HG03039 (cell line): ENCODE data around the gene EPB41L4A.
"Not testable (repeated sequence)": the region's sequence is repeated elsewhere in the genome, so short reads cannot be mapped to it uniquely, and the experiment has no call there.

ENCODE experiments used
- ATAC-seq: cut with Tn5 transposase; IDR thresholded peaks from one replicate; pipeline ENCODE4 v1.9.1; 2021; ENCODE audit warnings: mild to moderate bottlenecking, moderate library complexity; ENCODE audit not compliant: unreplicated experiment

EPB41L4A gene

GRCh38 chr5:112419164-112419985, at the start of gene EPB41L4A:
TSS of gene EPB41L4A (minus strand) at chr5:112419277. CDS start at chr5:112419039, 238 bp downstream.
- peak; percentile 12 for ATAC-seq

GRCh38 chr5:112467485-112467884, 48.4 kb upstream of the EPB41L4A start:
- no peak for ATAC-seq

- not testable (repeated sequence) for ATAC-seq
Measured at GRCh38 chr5:112466261-112466660, 47.2 kb upstream of the EPB41L4A start.

- ATAC-seq: not testable (repeated sequence)
Measured at GRCh38 chr5:112447187-112447760, 28.2 kb upstream of the EPB41L4A start.

GRCh38 chr5:112445626-112446350, 26.7 kb upstream of the EPB41L4A start:
- ATAC-seq: no peak

- ATAC-seq: not testable (repeated sequence)
Measured at GRCh38 chr5:112443932-112444331, 24.9 kb upstream of the EPB41L4A start.

GRCh38 chr5:112440031-112440430, 21.0 kb upstream of the EPB41L4A start:
- no peak for ATAC-seq

- no peak for ATAC-seq
Measured at GRCh38 chr5:112436144-112436543, 17.1 kb upstream of the EPB41L4A start.

- ATAC-seq: no peak
Measured at GRCh38 chr5:112434641-112435040, 15.6 kb upstream of the EPB41L4A start.

- ATAC-seq: not testable (repeated sequence)
Measured at GRCh38 chr5:112426202-112426601, 7.1 kb upstream of the EPB41L4A start.

GRCh38 chr5:112419986-112420864, 1.1 kb upstream of the EPB41L4A start:
- peak; percentile 79 for ATAC-seq

- ATAC-seq: no peak
Measured at GRCh38 chr5:112418659-112419163, 366 bp downstream of the EPB41L4A start.

- ATAC-seq: peak; percentile 26
Measured at GRCh38 chr5:112417931-112418658, 982 bp downstream of the EPB41L4A start.

- no peak for ATAC-seq
Measured at GRCh38 chr5:112415552-112415951, 3.5 kb downstream of the EPB41L4A start.

GRCh38 chr5:112413611-112414010, 5.5 kb downstream of the EPB41L4A start:
- no peak for ATAC-seq

GRCh38 chr5:112412346-112412745, 6.7 kb downstream of the EPB41L4A start:
- no peak for ATAC-seq

GRCh38 chr5:112411903-112412302, 7.2 kb downstream of the EPB41L4A start:
- ATAC-seq: no peak

GRCh38 chr5:112407666-112408065, 11.4 kb downstream of the EPB41L4A start:
- no peak for ATAC-seq

- ATAC-seq: no peak
Measured at GRCh38 chr5:112407240-112407639, 11.8 kb downstream of the EPB41L4A start.

GRCh38 chr5:112403069-112403468, 16.0 kb downstream of the EPB41L4A start:
- no peak for ATAC-seq
